NCI-H774 (cell line): ENCODE data around the gene LRRC8E.
"Not testable (repeated sequence)": the region's sequence is repeated elsewhere in the genome, so short reads cannot be mapped to it uniquely, and the experiment has no call there.

Source experiments
- DNase-seq: peaks from one replicate; lab custom pipeline; 2025; lab: John Stamatoyannopoulos, UW

LRRC8E gene

DNA sequence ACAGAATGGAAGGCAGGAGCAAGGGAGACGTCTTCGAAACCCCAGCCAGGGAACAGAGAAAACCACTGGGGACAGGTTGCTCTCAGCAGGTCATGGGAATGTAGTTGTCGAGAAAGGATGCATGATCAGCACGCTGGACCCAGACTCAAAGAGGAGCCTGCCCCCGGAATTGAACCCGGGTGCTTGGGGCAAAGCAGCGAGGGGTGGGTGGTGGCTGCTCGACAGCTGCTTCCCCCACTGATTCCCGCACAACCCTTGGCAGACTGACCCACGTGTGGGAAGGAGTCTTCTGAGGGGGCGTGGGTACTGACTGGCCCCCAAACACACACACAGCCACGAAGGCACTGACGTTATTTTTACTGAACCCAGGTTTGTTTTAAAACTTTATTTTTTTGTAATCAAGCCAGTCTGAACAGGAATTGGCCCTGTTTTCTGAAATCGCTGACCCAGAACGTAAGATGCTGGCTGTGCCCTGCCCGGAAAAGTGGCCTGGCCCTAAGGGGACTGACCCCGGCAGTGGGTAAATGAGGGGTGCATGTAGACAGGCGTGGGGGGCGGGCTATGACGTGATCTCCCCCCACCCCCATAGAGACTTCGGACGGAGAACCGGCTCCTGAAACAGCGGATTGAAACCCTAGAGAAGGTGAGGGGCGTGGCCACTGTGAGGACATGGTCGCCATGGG lies 32.7 kb upstream of the LRRC8E start:
- no peak for DNase-seq

DNA sequence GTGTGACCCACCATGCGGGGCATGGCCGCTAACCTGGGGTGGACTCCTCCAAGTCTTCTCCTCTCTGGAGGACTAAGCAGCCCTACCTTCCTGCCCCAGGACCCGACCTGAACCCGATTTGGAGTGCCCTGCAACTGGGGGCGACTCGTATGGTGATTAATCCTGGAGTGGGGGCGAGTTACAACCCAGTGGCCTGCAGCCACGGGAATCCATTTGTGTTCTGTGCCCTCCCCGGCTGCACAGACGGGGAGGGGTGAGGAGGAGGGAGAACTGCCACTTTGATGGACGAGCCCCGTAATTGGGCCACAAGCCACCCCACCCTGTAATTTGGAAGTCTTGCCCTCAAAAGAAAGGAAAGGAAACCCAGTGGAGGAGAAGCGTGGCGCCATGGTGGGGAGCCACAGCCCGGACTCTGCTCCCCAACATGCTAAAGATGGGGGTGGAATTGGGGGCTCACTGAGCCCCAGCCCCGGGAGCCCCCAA lies 32.2 kb upstream of the LRRC8E start:
- no peak for DNase-seq

- no peak for DNase-seq
Measured at GRCh38 chr19:7856679-7857663, 31.3 kb upstream of the LRRC8E start.

- DNase-seq: no peak
Measured at GRCh38 chr19:7857727-7858108, 30.6 kb upstream of the LRRC8E start.

DNA sequence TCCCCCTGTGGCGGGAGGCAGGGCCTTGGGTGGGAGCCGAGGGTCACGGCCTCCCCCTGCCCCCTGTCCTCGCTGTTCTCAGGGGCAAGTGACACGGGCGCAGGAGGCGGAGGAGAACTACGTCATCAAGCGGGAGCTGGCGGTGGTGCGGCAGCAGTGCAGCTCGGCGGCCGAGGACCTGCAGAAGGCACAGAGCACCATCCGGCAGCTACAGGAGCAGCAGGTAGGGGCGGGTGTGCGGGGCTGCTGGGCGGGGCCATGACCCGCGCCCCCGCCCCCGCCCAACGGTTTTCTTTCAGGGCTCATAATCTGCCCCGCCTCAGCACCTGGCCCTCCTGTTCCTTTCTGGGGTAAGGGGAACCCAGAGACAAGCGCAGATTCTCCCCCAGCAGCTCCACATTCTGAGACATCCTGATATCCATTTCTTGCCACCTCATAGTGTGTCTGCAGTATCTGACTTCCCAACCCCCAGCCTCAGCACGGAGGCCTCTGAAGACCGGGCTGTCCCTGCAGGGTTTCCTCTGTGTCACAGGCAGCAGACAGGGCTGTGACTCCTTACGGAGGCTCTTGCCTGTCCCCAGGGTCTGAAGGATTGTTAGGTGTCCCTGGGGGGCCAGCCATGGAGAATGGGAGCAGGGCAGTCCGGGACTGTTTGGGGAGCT lies 30.1 kb upstream of the LRRC8E start:
- no peak for DNase-seq

DNA sequence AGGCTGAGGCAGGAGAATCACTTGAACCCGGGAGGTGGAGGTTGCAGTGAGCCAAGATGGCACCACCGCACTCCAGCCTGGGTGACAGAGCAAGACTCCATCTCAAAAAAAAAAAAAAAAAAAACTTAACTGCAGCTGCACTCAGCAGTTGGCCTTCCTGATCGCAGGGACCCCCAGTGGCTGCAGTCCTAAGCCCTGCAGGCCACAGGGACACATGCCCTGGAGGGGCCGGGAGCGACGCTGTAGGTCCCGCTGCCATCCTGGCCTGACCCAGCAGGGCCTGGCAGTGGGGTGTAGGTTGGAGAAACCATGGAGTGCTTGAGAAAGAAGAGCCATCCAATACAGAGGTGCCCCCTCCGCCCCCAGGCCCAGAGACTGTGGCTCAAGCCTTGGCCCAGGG lies 29.2 kb upstream of the LRRC8E start:
- not testable (repeated sequence) for DNase-seq

DNA sequence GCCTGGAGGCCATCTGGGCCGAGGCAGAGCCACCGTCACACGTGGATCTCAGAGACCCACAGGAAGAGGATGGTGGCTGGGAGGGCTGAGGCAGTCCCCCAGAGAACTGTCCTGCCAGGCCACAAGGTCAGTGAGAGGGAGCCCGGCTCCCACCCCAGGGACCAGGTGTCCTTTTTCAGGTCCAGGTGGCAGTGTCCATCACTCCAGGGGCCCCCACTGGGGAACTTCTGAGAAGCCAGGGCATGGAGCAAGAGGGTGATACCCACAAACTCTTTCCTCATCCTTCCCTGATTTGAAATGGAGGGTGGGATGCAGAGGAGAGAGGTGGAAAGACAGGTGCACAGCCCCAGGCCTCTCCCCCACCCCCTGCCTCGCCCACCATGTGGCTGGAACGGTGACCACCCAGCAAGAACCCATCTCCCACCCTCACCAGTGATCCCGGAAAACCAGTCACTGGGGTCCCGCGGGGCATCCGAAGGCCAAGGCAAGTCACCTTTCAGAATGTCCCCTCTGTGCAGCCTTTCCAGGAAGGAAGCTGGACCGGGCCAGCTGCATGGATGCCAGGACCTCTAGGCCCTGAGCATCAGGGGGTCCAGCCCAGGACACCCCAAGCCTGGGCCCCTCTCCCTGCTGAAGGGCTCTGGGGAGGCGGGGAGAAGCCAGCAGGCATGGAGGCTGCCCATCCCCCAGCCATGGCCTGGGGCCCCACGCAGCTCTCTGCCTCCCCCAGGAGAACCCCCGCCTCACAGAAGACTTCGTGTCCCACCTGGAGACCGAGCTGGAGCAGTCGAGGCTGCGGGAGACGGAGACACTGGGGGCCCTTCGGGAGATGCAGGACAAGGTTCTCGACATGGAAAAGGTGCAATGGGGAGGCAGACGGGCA lies 28.2 kb upstream of the LRRC8E start:
- no peak for DNase-seq

DNA sequence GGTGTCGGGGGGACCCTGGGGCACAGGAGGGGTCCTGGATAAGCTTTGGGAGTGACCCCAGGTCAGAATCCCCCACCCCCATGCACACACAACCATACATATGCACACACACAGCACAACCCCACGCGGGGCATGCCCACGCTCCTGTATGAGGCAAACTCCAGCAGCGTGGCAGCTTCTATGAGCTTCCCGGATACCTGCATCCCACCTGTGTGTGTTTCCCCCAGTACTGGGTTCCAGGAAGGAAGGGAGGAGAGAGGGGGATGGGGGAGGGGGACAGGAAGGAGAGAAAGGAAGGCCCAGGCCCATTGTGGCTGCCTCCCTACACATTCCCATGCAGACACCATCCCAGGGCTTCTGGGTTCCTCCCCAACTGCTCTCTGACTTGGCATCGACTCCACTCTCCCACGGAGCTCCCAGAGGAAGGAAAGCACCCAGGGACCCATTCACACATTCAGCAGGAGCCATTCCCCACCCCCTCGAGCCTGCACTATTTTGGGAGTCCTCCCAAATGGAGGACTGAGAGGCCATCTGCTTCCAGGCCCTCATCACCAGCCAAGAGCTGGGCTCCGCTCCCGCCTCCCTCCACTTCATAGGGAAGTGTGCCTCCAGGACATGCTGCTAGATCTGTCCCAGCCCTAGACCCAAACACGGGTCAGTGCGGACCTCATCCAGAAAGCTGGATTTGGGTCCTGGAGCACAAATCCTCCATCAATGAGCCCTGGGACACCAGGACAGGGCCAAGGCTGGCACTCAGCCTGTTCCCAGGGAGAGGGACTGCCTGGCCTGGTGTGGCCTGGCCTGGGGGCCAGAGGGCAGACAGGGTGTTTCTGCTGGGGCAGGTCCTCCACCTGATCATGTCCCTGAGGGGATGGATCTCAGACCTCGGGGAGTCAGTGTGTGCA lies 27.3 kb upstream of the LRRC8E start:
- no peak for DNase-seq

DNA sequence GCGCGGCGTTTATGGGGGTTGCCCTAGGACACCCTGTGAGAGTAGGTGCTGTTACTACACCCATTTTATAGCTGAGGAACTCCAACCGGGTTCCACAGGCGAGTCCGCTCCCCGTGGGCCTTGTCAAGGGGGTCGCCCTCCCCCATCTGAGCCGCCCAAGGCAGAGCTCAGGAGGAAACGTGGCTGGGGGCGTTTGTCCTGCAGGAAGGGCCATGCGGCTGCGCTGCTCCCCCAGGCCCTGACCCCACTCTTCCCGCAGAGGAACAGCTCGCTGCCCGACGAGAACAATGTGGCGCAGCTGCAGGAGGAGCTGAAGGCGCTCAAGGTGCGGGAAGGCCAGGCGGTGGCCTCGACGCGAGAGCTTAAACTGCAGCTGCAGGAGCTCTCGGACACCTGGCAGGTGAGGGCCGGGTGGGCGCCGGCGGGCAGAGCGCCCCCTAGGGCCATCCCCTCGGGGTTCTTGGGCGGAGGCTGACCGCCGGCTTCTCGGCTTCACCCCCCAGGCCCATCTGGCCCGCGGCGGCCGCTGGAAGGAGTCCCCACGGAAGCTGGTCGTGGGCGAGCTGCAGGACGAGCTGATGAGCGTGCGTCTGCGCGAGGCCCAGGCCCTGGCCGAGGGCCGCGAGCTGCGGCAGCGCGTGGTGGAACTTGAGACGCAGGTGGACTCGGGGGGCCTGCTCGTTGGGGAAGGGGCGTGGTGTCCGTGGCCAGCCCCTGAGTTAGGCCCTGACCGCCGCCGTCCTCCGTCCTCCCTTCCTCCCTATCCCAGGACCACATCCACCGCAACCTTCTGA lies 26.5 kb upstream of the LRRC8E start:
- DNase-seq: no peak

GRCh38 chr19:7862413-7862951 lies 25.8 kb upstream of the LRRC8E start:
- no peak for DNase-seq

DNA sequence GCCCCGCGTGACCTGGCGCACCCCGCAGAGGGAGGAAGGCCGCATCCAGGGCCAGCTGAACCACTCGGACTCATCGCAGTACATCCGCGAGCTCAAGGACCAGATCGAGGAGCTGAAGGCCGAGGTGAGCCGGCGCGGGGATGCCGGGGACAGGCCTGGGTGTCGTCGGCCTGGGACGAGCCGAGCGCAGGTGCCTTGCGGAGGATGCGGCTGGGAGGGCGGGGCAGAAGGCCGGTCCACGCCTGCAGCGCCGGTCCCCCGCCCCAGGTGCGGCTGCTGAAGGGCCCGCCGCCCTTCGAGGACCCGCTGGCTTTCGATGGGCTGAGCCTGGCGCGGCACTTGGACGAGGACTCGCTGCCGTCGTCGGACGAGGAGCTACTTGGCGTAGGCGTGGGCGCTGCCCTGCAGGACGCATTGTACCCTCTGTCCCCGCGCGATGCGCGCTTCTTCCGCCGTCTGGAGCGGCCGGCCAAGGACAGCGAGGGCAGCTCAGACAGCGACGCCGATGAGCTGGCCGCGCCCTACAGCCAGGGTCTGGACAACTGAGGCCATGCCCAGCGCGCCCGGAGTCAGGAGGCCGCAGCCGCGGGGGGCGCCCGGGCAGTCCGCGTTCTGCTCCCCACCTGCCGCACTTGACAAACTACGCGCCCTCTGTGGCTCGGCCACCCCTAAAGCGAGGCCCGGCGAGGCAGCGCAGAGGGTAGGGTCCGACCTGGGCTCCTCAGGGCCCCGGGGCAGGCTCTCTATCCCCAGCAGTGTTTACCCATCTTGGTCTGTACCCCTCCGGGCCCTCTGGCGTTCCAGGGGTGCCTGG lies 24.9 kb upstream of the LRRC8E start:
- DNase-seq: no peak

- DNase-seq: no peak
Measured at GRCh38 chr19:7863971-7864689, 24.2 kb upstream of the LRRC8E start.

DNA sequence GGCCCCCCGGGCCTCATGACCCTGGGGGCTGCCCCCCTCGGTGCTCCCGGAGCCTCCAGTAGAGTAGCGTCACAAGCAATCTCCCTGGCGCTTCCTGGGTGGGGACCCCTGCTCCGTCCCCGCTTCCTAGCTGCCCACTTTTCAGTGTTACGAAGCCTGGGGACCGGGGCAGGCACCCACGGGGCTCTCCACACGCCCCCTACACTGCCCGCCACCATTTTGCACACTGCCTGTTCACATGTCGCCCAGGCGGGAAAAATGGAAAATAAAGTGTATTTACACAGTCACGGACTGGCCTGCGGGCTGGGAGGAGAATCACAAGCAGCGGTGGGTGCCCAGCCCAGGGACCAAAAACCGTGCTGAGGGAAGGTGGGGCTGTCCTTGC lies 23.6 kb upstream of the LRRC8E start:
- DNase-seq: no peak

DNA sequence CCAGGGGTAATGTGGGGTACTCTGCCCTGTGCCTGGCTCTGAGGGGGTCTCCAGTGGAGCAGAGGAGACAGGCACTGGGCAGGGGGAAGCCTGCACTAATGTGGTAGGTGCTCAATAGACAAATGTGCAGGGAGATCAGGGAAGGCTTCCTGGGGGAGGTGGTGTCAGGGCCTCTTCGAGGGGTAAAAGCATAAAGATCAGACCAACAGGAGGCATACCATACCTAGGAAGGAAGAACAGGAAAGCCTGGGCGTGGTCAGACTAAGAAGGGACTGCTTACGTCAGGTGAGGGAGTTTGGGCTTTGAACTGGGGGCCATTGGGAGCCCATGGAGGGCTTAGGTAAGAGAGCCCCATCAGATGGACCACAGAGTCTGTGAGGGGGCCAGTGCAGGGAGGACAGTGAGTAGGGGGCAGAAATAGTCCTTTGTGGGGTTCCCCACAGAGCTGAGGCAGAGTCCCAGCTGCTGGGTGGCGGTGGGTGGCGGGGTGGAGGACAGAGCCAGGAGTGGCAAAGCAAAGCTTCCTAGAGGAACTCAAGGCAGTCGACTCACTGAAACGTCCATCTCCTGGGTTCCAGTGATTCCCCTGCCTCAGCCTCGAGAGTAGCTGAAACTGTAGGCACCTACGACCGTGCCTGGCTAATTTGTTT lies 22.9 kb upstream of the LRRC8E start:
- no peak for DNase-seq

GRCh38 chr19:7866399-7867091 lies 21.8 kb upstream of the LRRC8E start:
- DNase-seq: no peak

- no peak for DNase-seq
Measured at GRCh38 chr19:7867092-7867844, 21.0 kb upstream of the LRRC8E start.
